ENCODE results near the gene ANGPTL5. TPM values are rescaled to one million over a fixed set of nuclear protein-coding genes. Genes with fewer than 3 reads are reported as not detected.

Gene ANGPTL5
- total and polyA plus RNA-seq, 2 donors: 0.16 TPM; not detected in 1

DNA sequence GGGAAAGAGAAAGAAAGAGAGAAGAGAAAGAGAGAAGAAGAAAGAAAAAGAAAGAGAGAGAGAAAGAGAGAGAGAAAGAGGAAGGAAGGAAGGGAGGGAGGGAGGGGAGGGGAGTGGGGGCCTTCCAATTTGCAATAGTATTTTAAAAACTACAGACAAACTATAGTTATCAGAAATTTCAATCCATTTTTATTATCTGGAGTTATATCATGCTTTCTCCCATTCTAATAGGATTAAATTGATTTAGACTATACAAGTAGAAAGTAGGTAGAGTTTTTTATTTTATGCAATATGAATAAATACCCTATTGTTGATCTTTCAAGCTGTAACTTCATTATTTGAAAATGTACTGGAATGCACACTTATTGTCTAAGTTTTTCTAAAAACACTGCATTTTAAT lies 71.7 kb downstream of the ANGPTL5 start:
- Histone ChIP-seq H3K9me3 (ENCODE audit: control insufficient read depth in 2 of 2, insufficient read depth in 1 of 2, low read length in 1 of 2) (no peaks in the 10 kb centered on the region), H3K27me3 (ENCODE audit: control insufficient read depth in 2 of 2, insufficient read depth in 1 of 2, low read length in 1 of 2) (no peaks in the 10 kb centered on the region), H3K36me3 (ENCODE audit: control insufficient read depth in 2 of 2, insufficient read depth in 2 of 2, low read length in 1 of 2) (no peaks in the 10 kb centered on the region), H3K4me3 (ENCODE audit: low read length in 2 of 2) (no peak overlapping the region), H3K27ac (ENCODE audit: low read depth in 1 of 2, low read length in 1 of 2) (no peak overlapping the region), H3K4me1 (ENCODE audit: control insufficient read depth in 2 of 2, insufficient read depth in 2 of 2, low read length in 2 of 2) (no peaks in the 10 kb centered on the region)
- no peak for DNase-seq (ENCODE audit: low read depth in 6 of 9, low spot score in 9 of 9)

DNA sequence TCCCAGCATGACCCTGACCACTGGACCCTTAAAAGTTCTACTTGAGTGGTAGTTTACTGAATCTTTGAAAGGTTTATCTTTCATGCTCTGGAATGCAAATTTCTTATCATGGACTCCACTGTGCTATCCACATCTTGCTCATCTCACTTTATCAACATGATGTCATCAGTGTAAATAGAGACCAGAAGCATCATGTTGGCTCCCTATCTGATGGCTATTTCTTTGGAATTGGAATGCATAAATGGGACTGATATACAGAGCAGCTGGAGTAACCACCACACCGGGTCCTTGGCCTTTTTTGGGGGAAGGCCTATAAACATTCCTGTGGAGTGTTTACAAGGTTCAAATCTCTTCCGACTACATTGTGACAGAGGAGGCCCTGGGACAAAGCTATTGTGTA lies 75.6 kb downstream of the ANGPTL5 start:
- WGBS: 95% methylated on average over 2 of the region's 2 CpGs
- Histone ChIP-seq H3K4me3 (ENCODE audit: low read length in 2 of 2) (no peak overlapping the region), H3K27me3 (ENCODE audit: control insufficient read depth in 2 of 2, insufficient read depth in 1 of 2, low read length in 1 of 2) (no peaks in the 10 kb centered on the region), H3K4me1 (ENCODE audit: control insufficient read depth in 2 of 2, insufficient read depth in 2 of 2, low read length in 2 of 2) (no peaks in the 10 kb centered on the region), H3K27ac (ENCODE audit: low read depth in 1 of 2, low read length in 1 of 2) (no peak overlapping the region), H3K9me3 (ENCODE audit: control insufficient read depth in 2 of 2, insufficient read depth in 1 of 2, low read length in 1 of 2) (no peaks in the 10 kb centered on the region), H3K36me3 (ENCODE audit: control insufficient read depth in 2 of 2, insufficient read depth in 2 of 2, low read length in 1 of 2) (no peaks in the 10 kb centered on the region)
- no peak for DNase-seq (ENCODE audit: low read depth in 6 of 9, low spot score in 9 of 9)

Other genes starting within 250 kb of the ANGPTL5 start
- gene CEP126, start 1.5 kb downstream of the ANGPTL5 start, total RNA-seq: 0.42 TPM
- gene CEP126, start 1.5 kb downstream of the ANGPTL5 start, polyA plus RNA-seq: 6.7 TPM
- gene CFAP300, start 130.9 kb upstream of the ANGPTL5 start, total RNA-seq: 0.66 TPM
- gene CFAP300, start 130.9 kb upstream of the ANGPTL5 start, polyA plus RNA-seq: 3.3 TPM
- gene YAP1, start 193.9 kb upstream of the ANGPTL5 start, total RNA-seq: 10.5 TPM
- 27.9 TPM for gene YAP1, start 193.9 kb upstream of the ANGPTL5 start, polyA plus RNA-seq